GM18873 (cell line): ENCODE measurements around the gene HYLS1.

ENCODE experiments used
- ATAC-seq: cut with Tn5 transposase; IDR thresholded peaks from one replicate; pipeline ENCODE4 v1.9.1; 2021; ENCODE audit warnings: mild to moderate bottlenecking, moderate library complexity, moderate number of reproducible peaks; ENCODE audit not compliant: unreplicated experiment, low FRiP score

Gene HYLS1

GRCh38 chr11:125947419-125948277 lies 60.2 kb downstream of the HYLS1 start:
- no peak for ATAC-seq

GRCh38 chr11:125948278-125949051 lies 61.0 kb downstream of the HYLS1 start:
- ATAC-seq = no peak

GRCh38 chr11:125949271-125950177 lies 62.1 kb downstream of the HYLS1 start:
- no peak for ATAC-seq

- ATAC-seq = no peak
Measured at GRCh38 chr11:125950178-125950490, 62.7 kb downstream of the HYLS1 start.
